HG02798 (cell line): ENCODE data around the gene ZBTB21.
"Not testable (repeated sequence)": the region's sequence is repeated elsewhere in the genome, so short reads cannot be mapped to it uniquely, and the experiment has no call there.

Experiments used
- ATAC-seq: cut with Tn5 transposase; IDR thresholded peaks from one replicate; pipeline ENCODE4 v1.9.1; 2021; ENCODE audit warnings: mild to moderate bottlenecking; ENCODE audit not compliant: unreplicated experiment, poor library complexity

ZBTB21 gene

DNA sequence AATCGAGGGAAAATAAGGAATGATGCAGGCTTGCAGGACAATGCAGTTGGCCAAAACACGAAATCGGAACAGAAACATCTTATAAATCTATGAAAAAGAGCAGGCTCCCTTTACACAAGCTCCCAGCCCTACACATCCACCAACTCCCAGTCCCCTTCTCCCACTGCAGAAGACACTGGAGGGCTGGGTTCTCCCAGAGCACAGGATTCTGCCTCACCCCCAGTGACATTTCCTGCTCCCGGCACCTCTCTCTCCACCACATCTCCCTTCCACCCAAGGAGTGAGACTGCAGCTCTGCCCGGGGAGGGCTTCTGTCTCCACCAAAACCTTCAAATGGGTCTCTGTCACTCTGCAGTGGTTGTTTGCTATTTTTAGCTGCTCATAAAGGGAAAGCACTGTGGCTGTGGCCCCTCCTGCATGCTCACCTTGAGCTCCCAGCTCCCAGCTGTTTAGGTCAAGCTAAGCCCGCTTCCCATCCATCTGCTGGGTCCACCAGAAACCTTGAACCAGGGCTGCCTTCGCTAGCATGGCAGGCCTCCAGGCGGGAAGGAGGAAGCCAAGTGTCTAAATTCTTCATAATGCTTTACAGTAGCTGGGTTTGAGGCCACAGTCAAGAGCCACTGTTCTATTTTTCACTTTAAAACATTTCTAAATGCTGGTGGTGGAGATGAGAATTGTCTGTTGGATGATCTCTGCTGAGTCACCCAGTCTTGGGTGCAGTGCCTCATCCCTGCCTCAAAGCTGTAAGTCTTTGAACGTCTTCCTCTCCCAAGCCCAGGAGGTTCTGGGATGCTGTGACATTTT, 53.0 kb downstream of the ZBTB21 start:
- no peak for ATAC-seq

DNA sequence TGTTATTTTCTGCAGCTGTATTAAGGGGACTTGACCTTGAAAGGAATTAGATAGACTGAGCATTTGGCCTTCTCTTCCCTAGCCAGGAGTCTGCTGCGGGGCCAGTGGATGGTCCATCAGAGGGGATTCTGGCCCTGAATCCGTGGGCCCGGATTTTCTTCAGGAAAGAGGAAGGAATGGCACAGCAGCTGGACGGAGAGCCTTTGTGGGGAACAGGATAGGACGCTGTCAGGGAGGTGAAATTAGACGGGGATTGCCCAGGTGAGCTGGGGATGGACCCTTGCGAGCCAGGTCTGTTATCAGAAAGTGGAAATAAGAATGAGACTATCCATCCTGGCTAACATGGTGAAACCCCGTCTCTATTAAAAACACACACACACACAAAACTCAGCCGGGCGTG, 54.6 kb downstream of the ZBTB21 start:
- no peak for ATAC-seq

GRCh38 chr21:41954654-41955499, 55.3 kb downstream of the ZBTB21 start:
- ATAC-seq, result no peak

DNA sequence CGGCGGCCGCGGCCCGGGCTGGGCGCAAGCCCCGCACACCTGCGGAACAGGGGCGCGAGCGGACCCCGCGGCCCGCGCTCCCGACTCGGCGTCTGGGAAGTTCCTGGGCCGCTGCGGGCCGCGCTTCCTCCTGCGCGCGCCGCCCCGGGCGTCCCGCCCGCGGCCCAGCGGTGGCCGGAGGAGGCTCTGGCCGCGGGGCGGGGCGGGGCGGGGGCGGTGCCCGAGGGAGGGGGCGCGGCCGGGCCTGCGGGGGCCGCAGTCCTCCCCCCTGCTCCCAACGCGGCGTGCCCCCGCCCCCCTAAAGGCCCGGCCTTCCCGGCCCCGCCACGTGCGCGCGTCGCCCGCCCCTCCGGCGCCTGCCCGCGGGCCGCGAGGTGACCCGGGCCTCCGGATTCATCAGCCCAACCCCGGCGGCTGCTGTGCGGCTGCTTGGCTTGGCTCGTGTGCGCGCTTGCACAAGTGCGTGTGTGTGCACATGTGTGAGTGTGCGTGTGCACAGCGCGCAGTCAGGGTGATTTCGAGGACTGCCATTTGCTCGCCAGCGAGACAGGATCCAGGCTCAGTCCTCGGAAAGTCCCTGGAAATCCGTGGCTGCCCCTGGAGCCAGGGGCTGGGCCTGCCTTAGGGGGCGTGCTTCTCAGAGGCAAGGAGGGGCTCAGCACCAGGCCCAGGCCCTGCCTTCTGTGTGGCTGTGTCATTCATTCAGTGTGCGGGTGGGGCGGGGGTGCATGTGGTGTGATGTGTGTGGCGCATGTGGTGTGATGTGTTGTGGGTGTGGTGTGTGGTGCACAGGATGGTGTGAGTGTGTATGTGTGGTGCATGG, 56.1 kb downstream of the ZBTB21 start, which contains the start of gene C2CD2:
Gene C2CD2 (minus strand): TSS at position 188 of the 823 bp plus-strand sequence. CDS start 370 bp downstream, outside the sequence.
- ATAC-seq, result peak; percentile 63

DNA sequence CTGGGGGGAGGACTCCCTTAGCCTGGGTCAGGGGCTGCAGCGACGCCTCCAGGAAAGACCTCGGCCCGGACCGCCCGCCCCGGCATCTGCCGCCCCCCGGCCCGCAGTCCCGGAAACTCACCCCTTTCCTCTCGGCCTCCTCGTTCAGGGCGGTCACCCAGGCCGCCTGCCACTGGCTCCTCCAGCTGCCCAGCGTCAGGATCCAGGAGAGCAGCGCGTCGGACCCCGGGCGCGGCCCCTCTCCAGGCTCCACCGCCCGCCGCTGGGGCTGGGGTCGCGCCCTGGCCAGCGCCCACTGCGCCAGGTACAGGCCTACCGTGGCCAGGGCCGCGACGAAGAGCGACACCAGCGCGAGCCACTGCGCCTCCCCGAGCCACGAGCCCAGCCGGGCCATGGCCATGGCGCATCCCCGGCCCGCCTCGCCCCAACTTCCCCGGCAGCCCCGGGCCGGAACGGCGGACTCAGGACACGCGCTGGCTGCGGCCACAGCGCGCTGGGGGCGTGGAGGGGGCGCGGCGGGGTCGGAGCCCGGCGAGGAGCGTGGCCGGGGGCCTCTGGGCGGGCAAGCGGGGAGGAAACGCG, 56.8 kb downstream of the ZBTB21 start:
- ATAC-seq, result peak; percentile 26

- no peak for ATAC-seq
These were observed 57.5 kb downstream of the ZBTB21 start for GRCh38 chr21:41952568-41953248.

DNA sequence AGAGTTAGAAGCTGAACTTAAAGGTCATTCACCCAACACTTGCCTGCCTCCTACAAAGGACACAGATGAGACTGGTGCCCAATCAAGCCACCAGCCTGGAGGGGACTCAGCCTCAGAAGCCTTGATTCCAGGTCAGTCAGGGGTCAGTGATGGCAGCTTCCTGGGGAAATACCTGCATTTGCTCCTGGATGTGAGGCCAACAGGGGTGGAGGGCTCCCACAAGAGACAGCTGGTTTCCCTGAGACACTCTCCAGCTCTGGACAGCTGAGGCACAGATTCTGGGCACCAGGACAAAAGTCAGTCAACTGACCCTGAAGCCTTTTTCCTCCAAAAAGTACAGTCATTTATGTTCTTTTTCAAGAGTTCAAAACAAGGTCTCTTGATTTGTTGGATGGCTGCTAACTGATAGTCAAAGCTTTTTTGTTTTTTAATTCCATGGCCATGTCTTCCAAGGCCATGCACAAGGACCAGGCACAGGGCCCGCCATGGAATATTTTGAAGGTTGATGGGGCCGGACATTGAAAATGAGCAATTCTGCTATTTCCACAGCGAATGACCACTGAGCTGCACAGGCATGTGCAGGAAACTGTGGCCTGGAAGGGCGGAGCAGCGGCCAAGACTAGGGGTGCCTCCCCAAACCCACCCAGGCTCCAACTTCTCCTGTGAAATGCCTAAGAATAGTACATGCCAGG, 58.1 kb downstream of the ZBTB21 start:
- ATAC-seq, result no peak

- ATAC-seq, result no peak
These were observed 59.2 kb downstream of the ZBTB21 start for GRCh38 chr21:41950941-41951351.

- not testable (repeated sequence) for ATAC-seq
These were observed 60.5 kb downstream of the ZBTB21 start for GRCh38 chr21:41949631-41950030.

GRCh38 chr21:41948901-41949300, 61.3 kb downstream of the ZBTB21 start:
- no peak for ATAC-seq

GRCh38 chr21:41948078-41948895, 61.9 kb downstream of the ZBTB21 start:
- no peak for ATAC-seq

GRCh38 chr21:41945982-41946381, 64.2 kb downstream of the ZBTB21 start:
- ATAC-seq, result no peak

GRCh38 chr21:41943851-41944250, 66.3 kb downstream of the ZBTB21 start:
- ATAC-seq, result no peak

DNA sequence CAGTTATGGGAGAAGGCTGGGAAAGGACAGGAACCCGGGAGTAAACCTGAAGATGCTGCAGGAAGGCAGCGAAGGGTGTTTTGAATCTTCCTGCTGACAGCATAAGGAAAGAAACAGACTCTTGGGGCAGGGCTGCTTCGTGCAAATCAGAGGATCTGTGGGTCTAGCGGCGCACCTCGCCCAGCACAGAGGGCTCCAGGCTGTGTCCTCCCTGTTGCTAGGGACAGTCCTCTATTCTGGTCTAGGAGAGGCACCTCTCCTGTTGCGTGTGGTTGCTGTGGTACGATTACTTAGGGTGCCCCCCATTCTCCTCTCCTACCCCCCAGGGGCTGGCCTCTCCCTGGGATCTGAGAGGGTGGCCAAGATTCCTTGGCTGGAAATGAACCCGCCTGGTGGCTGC, 67.7 kb downstream of the ZBTB21 start:
- ATAC-seq, result no peak

DNA sequence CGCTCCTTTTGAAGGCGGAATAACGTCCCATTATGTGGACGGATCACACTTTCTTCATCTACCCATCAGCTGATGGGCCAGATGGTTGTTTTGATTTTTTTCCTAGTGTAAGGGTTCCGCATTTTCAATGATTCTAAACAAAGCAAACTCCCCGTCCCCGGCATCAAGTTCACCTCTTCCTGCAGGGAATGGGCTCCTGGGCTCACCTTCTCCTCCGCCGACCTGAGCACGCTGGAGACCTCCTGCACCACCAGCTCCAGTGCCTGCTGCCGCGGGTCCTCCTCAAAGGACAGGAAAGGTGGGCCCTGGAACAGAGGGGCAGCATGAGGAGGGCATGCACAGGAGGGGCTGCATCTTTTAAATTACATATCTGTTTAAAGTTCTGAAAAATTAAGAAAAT, 68.2 kb downstream of the ZBTB21 start:
- ATAC-seq, result no peak

GRCh38 chr21:41940431-41940830, 69.7 kb downstream of the ZBTB21 start:
- no peak for ATAC-seq

DNA sequence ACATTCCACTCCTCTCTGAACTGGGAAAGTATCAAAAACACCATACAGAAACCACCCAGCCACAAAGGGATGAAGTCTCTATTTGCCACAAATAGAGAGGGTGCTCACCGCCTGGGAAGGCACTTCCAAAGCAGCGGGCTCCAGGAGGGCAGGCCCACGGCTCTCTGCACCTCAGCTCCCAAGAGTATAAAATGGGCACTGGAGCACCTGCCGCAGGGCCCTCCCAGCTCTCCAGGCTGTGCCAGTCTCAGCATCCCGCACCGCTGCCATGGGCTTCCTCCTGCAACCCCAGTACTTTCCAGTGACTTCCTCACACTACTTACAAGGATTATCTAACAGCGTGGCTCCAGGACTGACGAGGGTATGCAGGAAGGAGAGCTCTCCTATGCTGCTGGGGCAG, 70.8 kb downstream of the ZBTB21 start:
- ATAC-seq, result no peak
